HL-60 (cell line): ENCODE data around the gene PEX5L.

Experiments
- GABPA ChIP-seq: IDR thresholded peaks from 2 replicates; pipeline ENCODE4 v1.6.1; 2012; ENCODE audit warnings: low read depth
- POLR2AphosphoS5 ChIP-seq: IDR thresholded peaks from 2 replicates; pipeline ENCODE4 v1.6.1; 2012; ENCODE audit warnings: low read depth
- SPI1 ChIP-seq: IDR thresholded peaks from 2 replicates; pipeline ENCODE4 v1.6.1; 2012; ENCODE audit warnings: low read depth, mild to moderate bottlenecking, borderline replicate concordance
- TF ChIP-seq, protein P1 (sequence below): IDR thresholded peaks from one replicate; pipeline ENCODE4 v1.5.1; 2011; ENCODE audit warnings: low read length, control low read depth, inconsistent platforms; ENCODE audit not compliant: insufficient read depth
- TF ChIP-seq, protein P2 (sequence below): IDR thresholded peaks from 2 replicates; pipeline ENCODE4 v1.6.1; 2012; ENCODE audit warnings: low read depth; ENCODE audit not compliant: insufficient replicate concordance

DNA sequence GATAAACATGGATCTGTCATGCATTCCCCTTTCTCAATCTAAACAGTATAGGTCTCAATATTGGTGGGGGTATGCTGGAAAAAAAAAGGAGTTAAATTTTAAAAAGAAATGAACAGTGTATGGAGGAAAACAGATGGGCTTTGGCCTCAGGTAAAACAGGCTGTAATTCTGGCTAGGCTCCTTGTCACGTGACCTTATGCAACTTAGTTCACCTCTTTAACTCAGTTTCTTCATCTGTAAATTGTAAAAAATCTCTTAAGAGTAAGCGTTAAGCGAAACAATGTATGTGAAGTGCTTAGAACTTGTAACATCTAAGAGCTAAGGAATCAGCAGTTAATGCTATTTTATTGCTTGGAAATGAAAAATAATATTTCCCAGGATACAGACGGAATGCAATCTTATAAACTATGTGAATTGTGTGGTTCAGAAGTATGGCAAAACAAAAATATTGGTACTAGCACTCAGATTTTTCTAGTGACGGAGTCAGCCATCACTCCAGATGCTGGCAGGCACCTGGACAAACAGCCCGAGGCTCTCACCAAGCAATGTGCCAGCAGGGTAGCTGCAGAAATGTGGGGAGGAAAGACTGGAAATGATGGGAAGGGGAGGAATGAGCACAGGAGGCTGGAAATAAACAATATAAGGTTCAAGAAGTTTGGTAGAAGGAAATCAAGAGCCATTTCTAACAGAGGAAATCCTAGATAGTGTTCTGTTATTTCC lies 211.1 kb downstream of the PEX5L start:
- TF ChIP-seq, protein P1, sequence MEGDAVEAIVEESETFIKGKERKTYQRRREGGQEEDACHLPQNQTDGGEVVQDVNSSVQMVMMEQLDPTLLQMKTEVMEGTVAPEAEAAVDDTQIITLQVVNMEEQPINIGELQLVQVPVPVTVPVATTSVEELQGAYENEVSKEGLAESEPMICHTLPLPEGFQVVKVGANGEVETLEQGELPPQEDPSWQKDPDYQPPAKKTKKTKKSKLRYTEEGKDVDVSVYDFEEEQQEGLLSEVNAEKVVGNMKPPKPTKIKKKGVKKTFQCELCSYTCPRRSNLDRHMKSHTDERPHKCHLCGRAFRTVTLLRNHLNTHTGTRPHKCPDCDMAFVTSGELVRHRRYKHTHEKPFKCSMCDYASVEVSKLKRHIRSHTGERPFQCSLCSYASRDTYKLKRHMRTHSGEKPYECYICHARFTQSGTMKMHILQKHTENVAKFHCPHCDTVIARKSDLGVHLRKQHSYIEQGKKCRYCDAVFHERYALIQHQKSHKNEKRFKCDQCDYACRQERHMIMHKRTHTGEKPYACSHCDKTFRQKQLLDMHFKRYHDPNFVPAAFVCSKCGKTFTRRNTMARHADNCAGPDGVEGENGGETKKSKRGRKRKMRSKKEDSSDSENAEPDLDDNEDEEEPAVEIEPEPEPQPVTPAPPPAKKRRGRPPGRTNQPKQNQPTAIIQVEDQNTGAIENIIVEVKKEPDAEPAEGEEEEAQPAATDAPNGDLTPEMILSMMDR, result no peak
- TF ChIP-seq POLR2AphosphoS5, result no peak
- no peak for TF ChIP-seq GABPA
- TF ChIP-seq, protein P2, sequence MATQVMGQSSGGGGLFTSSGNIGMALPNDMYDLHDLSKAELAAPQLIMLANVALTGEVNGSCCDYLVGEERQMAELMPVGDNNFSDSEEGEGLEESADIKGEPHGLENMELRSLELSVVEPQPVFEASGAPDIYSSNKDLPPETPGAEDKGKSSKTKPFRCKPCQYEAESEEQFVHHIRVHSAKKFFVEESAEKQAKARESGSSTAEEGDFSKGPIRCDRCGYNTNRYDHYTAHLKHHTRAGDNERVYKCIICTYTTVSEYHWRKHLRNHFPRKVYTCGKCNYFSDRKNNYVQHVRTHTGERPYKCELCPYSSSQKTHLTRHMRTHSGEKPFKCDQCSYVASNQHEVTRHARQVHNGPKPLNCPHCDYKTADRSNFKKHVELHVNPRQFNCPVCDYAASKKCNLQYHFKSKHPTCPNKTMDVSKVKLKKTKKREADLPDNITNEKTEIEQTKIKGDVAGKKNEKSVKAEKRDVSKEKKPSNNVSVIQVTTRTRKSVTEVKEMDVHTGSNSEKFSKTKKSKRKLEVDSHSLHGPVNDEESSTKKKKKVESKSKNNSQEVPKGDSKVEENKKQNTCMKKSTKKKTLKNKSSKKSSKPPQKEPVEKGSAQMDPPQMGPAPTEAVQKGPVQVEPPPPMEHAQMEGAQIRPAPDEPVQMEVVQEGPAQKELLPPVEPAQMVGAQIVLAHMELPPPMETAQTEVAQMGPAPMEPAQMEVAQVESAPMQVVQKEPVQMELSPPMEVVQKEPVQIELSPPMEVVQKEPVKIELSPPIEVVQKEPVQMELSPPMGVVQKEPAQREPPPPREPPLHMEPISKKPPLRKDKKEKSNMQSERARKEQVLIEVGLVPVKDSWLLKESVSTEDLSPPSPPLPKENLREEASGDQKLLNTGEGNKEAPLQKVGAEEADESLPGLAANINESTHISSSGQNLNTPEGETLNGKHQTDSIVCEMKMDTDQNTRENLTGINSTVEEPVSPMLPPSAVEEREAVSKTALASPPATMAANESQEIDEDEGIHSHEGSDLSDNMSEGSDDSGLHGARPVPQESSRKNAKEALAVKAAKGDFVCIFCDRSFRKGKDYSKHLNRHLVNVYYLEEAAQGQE, result no peak
- TF ChIP-seq SPI1, result no peak
